Subcutaneous adipose tissue (tissue), 4 donors: ENCODE results near the gene FOXE1. TPM values are rescaled to one million over a fixed set of nuclear protein-coding genes. Genes with fewer than 3 reads are reported as not detected.

Experiments used
- total RNA-seq, 4 donors: library from RNA; depleted of rRNA; stranded (reverse); fragments of >200 nt; gene quantifications; one replicate each; pipeline ENCODE4 v1.1.0, GENCODE V29; 2016
- TF ChIP-seq, protein P1 (sequence below): fragments of 450-650 bp; IDR thresholded peaks from one replicate; pipeline ENCODE4 v1.5.1; 2016; ENCODE audit warnings: low read depth, mild to moderate bottlenecking, control low read depth, antibody characterized with exemption, moderate library complexity

FOXE1 gene
- total RNA-seq, 4 donors from 2014 or later: not detected

DNA sequence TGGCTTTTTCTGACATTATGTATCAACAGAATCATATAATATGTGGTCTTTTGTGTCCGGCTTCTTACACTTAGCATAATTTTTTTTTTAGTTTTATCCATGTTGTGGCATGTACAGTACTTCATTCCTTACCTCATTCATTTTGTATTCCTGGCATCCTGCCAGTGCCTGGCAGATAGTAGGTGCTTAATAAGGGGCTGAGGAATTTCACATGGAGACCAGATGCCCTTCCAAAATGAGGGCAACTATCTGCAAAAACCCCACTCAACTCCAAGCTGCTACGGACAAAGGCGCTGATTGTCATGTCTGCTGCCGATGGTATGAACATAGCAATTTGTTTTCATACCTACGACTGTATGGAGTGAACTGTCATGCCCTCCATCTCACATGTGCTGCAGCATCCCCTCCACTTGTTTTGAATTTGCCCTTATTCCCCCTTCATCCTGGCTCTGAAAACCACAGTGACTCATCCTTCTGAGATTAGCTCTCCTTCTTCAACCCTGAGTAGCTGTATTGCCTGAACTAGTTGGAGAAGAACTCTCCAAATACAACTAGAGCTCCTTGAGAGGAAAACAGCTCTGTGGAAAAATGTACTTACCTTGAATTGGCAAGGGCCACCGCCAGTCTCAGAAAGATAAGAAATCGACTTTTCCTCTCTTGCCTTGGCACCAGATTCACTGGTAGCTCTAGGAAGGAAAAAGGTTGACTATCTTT lies 41.3 kb upstream of the FOXE1 start:
- TF ChIP-seq, protein P1, sequence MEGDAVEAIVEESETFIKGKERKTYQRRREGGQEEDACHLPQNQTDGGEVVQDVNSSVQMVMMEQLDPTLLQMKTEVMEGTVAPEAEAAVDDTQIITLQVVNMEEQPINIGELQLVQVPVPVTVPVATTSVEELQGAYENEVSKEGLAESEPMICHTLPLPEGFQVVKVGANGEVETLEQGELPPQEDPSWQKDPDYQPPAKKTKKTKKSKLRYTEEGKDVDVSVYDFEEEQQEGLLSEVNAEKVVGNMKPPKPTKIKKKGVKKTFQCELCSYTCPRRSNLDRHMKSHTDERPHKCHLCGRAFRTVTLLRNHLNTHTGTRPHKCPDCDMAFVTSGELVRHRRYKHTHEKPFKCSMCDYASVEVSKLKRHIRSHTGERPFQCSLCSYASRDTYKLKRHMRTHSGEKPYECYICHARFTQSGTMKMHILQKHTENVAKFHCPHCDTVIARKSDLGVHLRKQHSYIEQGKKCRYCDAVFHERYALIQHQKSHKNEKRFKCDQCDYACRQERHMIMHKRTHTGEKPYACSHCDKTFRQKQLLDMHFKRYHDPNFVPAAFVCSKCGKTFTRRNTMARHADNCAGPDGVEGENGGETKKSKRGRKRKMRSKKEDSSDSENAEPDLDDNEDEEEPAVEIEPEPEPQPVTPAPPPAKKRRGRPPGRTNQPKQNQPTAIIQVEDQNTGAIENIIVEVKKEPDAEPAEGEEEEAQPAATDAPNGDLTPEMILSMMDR: no peak

DNA sequence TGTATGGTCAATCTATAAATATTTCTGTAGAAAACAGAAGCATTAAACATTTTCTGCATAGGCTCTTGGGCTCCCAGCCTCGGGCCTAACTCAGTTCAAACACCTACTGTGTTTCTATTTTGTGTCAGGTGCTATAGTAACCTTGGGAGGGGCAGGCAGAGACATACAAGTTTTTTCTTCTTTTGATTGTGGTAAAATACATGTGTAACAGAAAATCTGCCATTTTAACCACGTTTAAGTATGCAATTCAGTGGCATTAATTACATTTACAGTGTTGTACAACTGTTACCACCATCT lies 40.8 kb upstream of the FOXE1 start:
- TF ChIP-seq, protein P1: no peak

DNA sequence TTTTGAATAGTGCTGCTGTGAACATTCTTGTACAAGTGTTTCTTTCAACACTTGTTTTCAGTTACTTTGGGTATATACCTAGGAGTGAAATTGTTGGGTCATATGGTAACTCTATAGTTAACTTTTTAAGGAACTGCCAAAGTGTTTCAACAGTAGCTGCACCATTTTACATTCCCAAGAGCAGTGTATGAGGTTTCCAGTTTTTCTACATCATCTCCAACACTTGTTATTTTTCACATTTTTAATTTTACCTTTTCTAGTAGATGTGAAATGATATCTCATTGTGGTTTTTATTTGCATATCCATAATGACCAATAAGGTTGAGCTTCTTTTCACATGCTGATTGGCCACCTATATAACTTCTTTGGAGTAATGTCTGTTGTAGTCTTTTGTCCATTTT lies 40.0 kb upstream of the FOXE1 start:
- TF ChIP-seq, protein P1: no peak

DNA sequence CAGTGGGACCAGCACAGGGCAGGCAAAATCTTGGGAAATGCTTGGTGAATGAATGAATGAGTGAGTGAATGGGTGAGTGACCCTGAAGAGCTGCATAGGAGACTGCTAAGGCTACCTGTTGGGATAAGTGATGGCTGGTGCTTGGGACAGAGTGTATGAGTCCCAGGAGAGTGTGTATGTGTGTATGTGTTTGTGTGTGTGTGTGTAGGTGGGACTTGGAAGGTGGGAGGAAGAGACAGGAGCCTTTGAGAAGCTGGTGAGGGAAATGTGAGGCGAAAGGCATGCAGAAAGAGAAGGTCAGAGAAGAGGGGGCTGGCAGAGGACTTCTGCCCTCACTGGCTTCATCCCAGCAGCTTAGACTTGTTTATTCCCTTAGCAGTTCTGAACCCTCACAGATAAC lies 33.3 kb upstream of the FOXE1 start:
- TF ChIP-seq, protein P1: no peak

DNA sequence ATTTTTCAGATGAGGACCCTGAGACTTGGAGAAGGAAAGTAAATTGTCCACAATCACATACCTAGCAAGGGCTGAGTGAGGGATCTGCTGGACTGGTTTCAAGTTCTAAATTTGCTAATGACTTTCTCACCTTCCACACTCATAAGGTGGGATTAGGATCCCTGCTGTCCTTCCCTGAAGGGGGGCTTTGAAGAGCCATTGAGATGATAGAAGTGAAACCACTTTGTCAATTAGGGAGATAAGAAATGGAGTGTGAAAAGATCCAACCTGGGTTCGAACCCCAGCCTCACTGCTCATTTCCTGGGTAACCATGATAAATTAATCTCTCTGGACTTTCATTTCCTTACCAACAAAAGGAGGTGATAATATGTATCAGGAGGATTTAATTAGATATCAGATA lies 32.7 kb upstream of the FOXE1 start:
- TF ChIP-seq, protein P1: no peak

DNA sequence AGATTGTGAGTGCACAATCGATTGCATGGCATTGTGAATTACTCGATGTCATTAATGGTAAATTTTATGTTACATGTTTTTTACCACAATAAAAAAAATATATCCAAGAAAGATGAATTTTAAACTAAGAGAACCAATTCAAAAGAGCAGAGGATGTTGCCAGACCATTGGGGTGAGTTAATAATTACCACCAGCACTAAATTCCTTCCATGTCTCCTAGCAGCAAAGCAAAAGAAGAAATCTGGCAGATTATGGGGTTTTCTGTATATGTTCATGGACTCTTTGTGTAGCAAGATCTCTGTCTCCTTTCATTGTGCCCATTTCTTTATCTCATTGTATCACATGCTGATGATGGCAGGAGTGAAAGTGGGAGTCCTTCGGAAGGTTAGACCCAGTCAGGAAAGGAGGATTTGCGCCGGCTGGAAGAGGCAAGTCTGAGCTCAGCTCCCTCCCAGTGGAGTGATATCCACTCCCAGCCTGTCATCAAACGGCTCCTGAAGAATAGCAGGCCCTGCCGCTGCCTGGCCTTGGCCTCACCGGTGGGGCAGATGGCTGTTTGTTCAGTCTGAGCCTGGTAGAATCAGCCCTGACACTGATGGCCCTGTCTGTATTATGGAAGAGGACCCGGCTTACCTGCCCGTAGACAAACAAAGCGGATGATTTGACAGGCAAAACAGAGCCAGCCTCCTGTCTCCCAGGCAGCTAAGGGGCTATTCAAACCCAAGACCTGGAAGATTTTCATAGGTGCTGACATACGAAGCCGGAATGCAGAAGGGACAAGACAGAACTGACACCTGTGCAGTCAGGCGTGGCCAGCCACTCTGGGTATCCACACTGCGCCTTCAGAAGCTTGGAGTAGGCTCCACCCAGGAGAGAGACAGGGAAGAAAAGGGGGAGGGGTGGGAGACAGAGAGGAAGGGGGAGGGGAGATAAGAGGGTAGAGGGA lies 21.9 kb upstream of the FOXE1 start:
- TF ChIP-seq, protein P1: no peak

DNA sequence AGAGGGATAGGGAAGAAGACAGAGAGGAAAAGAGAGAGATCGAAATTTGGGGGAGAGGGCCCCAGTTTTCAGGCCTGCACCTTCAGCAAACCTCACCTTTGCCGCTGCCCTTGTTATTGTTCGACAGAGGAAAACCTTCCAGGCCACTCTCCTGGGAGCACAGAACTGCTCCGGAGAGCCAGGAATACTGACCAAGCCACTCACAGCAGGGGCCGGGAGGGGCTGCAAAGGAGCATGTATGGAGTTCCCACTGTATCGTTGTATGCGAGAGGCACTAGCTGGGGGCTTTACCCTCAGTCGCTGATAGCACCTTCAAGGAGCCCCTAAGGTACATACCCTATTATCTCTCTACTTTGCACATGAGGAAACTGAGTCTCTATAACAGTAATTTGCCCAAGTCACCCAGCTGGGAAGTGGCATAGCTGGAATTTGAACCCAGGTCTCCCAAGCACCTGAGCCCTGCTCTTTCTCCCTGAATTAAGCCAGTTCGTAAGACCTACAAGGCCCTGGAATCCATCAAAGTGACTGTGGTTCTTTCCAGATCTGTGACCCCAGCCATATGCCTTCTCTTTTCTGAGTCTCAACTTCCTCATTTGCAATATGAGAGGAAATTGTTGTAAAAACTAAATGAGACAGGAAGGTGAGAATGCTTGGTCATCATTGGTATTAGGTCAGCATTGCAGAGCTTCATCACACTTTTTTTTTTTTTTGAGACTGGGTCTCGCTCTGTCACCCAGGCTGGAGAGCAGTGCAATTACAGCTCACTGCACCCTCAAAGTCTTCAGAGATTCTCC lies 21.0 kb upstream of the FOXE1 start:
- TF ChIP-seq, protein P1: no peak
